Measurements from ENCODE around the gene TOMM6.

The TOMM6 gene

GRCh38 chr6:41787219-41787917, at the start of gene TOMM6:
TSS of gene TOMM6 (plus strand) at chr6:41787694. CDS start at chr6:41787698, 4 bp downstream.
- FAIRE-seq: peak; percentile 28

GRCh38 chr6:41739041-41739440, 48.5 kb upstream of the TOMM6 start:
- no peak for FAIRE-seq

DNA sequence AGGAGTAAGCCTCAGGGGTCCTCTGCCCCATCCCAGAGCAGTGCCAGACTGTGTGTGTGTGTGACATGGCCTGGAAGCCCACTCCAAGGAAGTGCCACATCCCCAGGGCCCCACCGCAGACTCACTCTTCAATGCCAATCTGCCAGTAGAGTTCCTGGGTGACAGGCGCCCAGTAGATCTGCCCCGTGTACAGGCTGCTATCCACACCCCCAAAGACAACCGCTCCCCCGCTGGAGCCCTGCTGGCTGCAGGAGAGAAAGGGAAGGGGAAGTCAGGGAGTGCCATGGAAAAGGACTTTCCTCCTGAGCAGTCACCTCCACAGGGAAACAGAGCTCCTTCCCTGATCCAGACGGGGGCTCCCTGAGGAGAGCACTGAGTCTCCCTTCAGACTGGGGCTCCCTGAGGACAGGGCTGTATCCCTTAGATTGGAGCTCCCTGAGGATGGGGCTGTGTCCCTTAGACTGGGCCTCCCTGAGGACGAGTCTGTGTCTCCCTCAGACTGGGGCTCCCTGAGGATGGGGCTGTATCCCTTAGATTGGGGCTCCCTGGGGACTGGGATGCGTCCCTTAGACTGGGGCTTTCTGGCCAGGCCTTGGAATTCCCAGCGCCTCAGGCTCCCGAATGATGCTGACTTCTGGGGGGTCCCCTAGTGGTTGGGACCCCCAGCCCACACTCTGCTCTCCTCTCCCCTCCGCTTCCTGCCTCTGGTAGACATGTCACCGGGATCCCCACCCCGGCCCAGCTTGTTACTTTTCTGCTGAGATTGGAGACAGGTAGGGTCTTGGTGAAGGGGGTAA, 46.9 kb upstream of the TOMM6 start:
- no peak for FAIRE-seq

- no peak for FAIRE-seq
Measured at GRCh38 chr6:41741625-41742490, 45.6 kb upstream of the TOMM6 start.

GRCh38 chr6:41743406-41744235, 43.9 kb upstream of the TOMM6 start:
- FAIRE-seq: no peak

GRCh38 chr6:41744236-41744787, 43.2 kb upstream of the TOMM6 start:
- no peak for FAIRE-seq

DNA sequence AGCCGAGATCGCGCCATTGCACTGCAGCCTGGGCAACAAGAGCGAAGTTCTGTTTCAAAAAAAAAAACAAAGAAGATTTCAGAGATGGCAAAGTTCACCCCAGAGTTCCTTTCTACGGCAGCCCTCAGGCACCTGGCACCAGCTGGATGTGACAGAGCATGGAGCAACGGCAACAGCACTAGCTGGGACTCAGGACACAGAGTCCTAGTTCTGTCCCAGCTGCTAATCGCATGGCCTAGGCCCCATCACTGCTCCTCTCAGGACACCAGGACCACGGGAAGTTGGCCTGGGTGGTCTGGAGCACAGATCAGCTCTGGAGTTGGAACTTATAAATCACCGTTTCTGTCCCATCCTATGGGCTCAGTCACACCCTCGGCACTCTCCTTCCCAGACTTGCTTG, 41.4 kb upstream of the TOMM6 start:
- FAIRE-seq: no peak

DNA sequence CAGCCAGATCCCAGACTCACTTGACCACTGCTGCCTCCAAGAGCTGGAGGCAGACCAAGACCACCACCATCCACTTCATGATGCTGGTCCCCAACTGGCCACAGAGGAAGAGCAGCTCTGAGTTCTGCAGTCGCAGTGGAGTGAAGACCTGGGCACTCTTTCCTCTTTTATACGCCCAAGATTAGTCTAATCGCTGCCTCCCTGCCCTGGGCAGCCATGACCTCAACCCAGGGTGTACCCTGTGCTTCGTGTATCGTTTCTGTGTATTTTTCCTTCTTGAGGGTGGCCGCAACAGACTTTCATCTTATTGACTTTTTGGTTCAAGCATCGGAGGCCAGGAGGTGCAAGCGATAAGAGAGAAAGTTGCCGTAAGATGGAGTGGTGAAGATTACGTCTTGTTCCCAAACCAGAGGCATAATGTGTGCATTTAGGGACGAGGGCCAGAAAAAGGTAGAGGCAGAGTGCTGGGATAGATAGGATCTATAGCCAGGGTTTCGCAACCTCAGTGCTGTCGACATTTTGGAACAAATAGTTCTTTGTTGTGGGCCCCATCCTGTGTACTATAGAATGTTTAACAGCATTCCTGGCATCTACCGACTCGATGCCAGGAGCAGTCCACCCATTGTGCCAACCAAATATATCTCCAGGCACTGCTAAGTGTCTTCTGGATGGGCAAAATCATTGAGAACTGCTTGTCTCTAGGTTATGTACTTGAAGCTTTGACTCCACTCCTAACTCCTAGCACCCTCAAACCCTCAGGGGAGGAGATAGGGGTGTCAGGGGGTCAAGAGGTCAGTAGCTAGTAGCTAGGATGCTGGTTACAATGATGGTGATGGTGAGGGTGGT, 40.0 kb upstream of the TOMM6 start, which contains the start of gene PGC:
Gene PGC (minus strand): TSS at position 142 of the 846 bp plus-strand sequence. CDS start 63 bp downstream, at position 79.
- no peak for FAIRE-seq

- FAIRE-seq: no peak
Measured at GRCh38 chr6:41748102-41748477, 39.4 kb upstream of the TOMM6 start.

DNA sequence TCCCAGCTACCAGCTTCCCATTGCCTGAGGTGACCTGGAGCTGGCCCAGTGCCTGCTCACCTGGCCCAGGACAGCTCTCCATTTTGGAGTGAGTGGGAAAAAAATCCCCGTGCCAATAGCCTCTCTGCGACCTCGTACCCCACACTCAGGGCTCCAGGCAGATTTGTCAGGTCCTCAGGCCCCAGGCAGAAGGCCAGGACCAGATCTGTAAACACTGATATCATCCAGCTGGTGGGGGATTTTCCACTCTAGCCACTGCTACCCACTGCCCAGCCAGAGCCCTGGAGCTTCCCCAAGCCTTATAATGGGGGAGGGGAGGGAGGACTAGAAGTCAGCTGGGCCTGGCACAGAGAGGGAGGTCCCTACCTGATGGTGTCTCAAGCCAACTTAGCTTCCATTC, 39.0 kb upstream of the TOMM6 start:
- no peak for FAIRE-seq

GRCh38 chr6:41750374-41750773, 37.1 kb upstream of the TOMM6 start:
- FAIRE-seq: no peak

GRCh38 chr6:41755895-41756294, 31.6 kb upstream of the TOMM6 start:
- no peak for FAIRE-seq

- FAIRE-seq: no peak
Measured at GRCh38 chr6:41756354-41756753, 31.1 kb upstream of the TOMM6 start.

DNA sequence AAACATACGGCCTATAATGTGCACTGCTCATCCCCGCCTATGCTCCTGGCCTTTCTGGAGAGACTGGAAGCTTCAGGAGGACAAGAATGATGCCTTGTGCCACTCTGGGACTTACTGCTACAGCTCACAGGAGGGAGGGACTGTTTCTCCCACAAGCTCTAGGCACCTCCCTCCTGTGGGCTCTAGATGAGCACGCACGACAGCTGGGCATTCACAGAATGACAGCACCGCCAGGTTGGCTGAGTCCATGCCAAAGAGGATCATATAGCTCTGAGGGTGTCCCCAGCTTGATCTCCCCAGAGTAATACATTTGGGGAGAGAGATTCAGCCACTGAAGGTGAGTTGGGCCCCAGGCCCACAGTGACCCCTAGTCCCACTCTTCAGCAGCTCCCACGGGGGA, 30.2 kb upstream of the TOMM6 start:
- no peak for FAIRE-seq

DNA sequence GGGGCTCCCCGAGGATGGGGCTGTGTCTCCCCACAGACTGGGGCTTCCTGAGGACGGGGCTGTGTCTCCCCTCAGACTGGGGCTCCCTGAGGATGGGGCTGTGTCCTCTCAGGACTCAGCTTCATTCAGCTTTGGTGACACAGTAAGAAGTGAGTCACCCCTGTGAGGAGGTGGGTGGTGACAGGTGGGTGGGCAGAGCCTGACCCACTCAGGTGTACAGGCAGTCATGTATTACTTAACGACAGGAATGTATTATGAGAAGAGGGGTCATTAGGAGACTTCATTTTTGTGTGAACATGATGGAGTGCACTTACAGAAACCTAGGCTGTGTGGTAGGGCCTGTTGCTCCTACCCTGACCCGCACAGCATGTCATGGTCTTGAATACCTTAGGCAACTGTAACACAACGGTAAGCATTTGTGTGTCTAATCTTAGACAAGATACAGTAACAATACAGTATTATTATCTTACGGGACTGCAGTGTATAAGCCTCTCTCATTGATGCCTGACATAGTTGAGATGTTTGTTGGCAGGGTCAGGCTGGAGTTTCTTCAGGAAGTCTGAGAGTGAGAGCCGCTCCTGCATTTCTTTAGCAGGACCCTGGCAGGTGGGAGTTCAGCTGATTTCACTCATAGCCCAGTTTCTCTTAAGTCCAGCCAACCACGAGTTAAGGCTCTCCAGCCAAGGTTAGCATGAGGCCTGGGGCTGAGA, 29.4 kb upstream of the TOMM6 start:
- FAIRE-seq: no peak

DNA sequence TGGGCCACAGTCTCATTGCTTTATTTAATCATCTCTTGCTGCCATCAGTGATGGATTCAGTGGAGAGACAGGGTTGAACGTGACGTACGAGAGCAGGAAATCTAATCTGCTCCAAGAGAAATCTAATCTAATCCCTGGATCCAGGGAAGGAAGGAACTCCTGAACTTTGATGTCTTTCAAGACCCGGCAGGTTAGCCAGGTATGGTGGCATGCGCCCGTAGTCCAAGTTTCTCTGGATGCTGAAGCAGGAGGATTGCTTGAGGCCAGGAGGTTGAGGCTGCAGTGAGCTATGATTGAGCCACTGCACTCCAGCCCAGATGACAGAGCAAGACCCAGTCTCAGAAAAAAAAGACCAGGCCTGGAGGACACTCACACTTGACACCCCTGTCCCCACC, 28.9 kb upstream of the TOMM6 start:
- FAIRE-seq: no peak

DNA sequence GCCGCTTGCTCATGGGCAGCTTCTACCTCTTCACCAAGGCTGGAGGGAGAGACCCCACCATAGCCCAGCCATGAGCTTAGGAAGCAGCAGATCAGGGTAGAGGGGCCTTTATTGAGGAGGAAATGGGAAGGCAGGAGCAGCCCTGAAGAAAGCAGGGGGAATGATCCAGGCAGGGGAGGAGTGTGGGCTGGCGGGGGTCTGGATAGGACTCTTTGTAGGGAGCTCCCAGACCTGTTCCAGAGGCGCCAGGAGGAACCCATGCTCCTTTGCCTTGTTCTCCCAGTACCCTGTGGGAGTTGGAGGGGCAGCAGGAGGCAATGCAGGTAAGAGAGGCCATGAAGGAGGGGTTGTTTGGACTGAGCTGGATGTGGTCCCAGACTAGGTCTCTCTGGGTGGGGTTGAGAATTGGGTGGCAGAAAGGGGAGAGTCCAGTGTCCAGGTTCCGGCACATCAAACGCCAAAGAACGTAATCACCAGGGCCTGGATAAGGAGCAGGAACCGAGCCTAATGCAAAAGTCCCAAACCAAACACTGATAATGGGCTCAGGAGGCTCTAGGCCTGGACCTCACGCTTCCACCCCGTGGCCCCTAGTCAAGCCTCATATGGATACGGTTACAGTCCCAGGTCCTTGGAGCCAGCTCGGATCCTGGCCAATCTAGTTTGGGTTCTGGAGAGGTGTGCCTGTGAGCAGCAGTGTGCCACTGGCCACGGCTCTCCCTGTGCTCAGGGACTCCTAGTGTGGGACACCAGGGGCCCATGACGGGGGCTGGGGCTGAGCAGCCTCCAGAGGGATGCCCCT, 28.2 kb upstream of the TOMM6 start:
- FAIRE-seq: no peak

DNA sequence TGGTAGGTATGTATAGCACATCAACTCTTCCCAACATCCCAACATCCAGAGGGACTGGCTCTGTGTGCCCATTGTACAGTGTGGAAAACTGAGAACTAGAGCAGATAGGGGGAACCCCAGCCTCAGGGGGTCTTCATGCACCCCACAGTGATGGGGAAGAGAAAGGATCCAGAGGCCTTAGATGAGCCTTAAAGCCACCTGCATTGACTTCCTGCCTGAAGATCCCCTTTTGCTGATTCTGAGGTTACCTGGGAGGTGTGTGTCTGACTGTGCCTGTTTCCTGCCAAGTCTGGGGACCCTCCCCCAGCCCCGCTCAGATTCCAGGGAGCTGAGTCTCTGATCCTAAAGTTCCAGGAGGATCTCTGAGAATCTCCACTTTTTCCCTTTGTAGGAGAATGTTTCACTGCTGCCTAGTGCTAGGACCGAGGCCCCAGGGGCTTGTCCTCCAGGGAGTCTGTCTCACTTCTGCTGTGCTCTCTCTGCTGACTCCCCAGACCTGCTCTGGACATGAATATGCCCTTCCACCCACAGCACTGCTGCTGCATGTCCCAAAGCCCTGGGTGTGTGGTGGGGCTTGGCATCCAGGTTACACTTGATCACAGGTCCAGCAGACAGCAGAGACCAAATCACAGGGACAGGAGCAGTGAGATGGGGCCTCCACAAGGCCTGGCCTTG, 27.5 kb upstream of the TOMM6 start:
- FAIRE-seq: no peak

- no peak for FAIRE-seq
Measured at GRCh38 chr6:41763470-41763869, 24.0 kb upstream of the TOMM6 start.

All from G401.6 (cell line).